Stimulated activated CD8-positive, alpha-beta memory T cell treated with anti-CD3 and anti-CD28 coated beads, Interleukin-15, amount 100 ng/mL, for 4 hours (primary cell): ENCODE measurements around the gene CSKMT.
A peak's percentile ranks its signal among the peaks of the same experiment; 100 is the strongest.
"Not testable (repeated sequence)": the region's sequence is repeated elsewhere in the genome, so short reads cannot be mapped to it uniquely, and the experiment has no call there.

Source experiments
- DNase-seq, 2 donors: peaks; one replicate each; pipeline ENCODE4 v3.0.0-alpha.2; 2020; ENCODE audit warnings: low read depth in 2 of 2

The CSKMT gene, protein sequence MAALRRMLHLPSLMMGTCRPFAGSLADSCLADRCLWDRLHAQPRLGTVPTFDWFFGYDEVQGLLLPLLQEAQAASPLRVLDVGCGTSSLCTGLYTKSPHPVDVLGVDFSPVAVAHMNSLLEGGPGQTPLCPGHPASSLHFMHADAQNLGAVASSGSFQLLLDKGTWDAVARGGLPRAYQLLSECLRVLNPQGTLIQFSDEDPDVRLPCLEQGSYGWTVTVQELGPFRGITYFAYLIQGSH

GRCh38 chr11:62665075-62665598 is at the start of gene CSKMT, which contains the start of gene C11orf98:
CSKMT (plus strand) TSS chr11:62665312; CDS start chr11:62665880, 568 bp downstream.
C11orf98 (minus strand) TSS chr11:62665210; CDS start chr11:62665169, 41 bp downstream.
- peak; percentile 89 to 91 for DNase-seq

DNA sequence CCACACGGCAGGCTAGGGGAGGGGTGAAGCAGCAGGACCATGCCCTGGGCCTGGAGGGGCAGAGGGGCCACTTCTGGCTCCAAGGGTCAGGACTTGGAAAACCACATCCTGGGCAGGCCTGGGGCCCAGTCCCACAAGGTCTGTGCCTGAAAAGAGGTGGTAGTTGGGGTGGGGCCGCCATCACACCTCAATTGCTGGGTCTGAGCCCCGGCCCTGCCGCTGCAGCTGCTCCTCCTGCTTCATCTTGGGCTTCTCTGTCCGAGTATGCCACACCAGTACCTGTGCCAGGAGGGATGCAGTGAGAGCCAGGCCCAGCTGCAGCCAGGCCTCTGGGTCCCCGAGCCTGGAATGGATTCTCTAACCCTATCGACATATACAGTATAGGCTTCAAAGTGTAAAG is 49.6 kb upstream of the CSKMT start:
- no peak for DNase-seq

DNA sequence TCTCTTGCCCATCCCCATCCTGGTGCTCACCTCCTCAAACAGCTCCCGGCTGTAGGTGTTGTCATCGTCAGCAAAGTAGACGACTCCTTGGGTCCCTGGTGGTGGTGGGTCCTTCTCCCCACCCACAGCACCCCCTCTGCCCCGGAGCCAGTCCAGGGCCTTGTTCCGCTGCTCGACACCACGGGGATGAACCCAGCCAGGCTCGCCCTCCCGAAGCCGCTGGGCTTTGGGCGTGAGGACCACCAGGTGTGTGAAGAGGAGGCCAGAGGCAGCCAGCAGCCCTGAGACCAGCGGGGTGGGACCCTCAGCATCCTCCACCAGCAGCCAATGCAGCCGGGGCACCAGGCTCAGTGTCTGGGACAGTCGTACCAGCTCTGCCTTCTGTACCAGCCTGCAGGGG is 48.2 kb upstream of the CSKMT start:
- DNase-seq, result not testable (repeated sequence)

DNA sequence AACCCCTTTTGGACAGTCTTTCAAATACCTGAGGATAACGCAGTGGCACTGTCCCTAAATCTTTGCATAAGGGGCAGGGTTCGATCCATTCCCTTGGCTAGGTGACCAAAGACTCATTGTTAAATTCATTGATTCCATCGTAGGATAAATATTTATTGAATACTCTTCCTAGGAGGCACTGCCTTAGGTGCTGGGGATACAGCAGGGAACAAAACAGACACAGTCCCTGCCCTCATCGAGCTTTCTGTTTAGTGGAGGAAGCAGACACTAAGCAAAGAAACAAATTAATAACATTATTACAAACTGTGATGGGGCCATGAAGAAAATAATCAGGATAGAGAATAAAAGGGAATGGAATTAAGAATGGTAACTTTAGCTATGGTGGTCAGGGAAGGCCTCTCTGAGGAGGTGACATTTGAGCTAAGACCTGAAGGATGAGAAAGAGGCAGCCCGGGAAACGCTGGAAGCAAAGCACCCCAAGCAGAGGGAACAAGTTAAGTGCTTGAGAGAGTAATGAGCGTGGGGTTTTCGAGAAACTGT is 44.0 kb upstream of the CSKMT start:
- DNase-seq, result no peak

DNA sequence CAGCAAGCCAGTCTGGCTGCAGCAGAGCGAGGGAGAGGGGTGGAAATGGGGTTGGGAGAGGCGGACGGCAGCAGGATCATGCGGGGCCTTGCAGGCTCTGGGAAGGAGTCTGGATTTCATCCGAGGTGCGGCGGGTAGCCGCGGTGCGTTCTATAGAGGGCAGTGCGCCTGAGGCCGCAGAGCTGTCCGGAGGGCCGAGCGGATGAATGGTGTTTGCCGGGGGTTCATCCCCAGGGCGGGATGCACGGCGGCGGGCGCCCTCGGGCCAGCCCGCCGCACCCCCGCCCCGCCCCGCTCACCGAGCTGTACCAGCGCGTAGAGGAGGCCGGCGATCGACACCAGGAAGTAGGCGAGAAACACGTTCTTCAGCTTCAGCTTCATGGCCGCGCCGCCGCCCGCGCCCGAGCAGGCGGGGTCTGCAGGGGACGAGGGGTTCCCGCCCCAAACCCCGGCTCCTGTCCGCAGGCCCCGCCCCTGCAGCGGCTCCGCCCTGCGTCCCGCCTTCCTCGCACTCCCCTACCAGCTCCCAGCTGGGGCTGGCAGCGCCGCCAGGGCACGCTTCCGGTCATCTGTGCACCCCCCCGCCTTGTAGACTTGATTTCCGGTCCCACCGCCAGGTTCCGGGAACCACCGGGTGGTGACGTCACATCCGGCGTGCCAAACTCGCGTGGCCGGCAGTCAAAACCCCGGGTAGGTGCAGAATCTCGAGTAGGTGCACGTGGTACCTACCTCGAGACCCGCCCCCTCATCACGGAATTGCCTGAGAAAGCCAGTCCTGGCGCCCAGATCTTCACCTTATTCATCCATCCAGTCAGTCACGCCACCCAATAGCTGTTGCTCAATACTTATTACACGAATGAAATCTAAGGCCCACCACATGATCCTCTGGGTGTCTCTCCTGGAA is 43.3 kb upstream of the CSKMT start, which contains the start of gene B3GAT3:
Gene B3GAT3, minus strand, starts transcription at position 420 of the 904 bp plus-strand sequence. Its CDS starts 39 bp downstream, at position 381.
- peak; percentile 97 for DNase-seq

DNA sequence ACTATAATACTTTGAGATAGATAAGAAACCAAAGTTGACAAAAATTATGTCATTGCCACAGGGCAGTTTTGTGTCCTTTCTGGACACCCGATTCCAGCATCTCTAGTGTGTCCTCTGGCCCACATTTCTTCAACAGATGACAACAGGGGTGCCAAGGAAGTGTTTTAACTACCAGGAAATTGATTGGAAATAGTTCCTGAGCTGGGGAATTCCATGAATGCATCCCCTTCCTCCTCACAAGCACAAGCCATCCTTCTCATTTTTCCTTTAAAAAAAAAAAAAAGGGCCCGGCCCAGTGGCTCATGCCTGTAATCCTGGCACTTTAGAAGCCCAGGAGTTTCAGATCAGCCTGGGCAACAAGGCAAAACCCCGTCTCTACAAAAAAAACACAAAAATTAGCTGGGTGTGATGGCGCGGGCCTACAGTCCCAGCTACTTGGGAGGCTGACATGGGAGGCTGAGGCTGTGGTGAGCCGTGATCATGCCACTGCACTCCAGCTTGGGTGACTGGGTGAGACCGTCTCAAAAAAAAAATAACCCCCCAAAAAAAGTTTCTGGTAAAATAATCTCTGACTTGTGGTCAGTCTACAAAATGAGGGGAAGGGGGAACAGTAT is 42.5 kb upstream of the CSKMT start:
- no peak for DNase-seq

- DNase-seq, result no peak
These were observed 37.4 kb upstream of the CSKMT start for GRCh38 chr11:62627713-62628112.

- DNase-seq, result no peak
These were observed 32.6 kb upstream of the CSKMT start for GRCh38 chr11:62632492-62632891.

DNA sequence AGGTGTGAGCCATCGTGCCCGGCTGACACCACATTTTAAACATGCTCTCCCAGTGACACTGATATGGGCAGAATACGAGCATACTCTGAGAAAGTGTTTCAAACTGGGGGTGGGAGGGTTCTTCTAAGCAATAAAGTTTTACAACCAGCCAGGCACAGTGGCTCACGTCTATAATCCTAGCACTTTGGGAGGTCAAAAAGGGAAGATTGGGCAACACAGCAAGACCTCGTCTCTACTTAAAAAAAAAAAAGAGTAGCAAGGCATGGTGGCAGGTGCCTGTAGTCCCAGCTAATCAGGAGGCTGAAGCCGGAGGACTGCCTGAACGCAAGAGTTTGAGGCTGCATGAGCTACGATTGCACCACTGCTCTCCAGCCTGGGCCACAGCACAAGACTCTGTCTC is 20.9 kb upstream of the CSKMT start:
- DNase-seq, result no peak

DNA sequence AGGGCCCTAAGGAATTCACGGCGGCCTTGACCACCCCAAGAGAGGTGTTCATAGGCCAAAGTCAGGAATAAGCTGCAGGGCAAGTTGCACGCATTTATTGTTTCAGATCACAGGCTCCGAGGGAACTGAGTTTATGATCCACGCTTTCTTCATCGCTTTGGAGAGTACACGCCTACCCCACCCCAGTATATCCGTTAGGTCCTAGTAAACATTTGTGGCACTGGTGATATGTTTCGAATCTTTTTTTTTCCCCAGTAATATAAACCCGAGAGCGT is 19.5 kb upstream of the CSKMT start:
- no peak for DNase-seq

- DNase-seq, result peak; percentile 97 to 99
These were observed 18.9 kb upstream of the CSKMT start, which contains the start of gene GANAB for GRCh38 chr11:62645946-62646824. GANAB (minus strand) TSS chr11:62646613; CDS start chr11:62646599, 14 bp downstream.

DNA sequence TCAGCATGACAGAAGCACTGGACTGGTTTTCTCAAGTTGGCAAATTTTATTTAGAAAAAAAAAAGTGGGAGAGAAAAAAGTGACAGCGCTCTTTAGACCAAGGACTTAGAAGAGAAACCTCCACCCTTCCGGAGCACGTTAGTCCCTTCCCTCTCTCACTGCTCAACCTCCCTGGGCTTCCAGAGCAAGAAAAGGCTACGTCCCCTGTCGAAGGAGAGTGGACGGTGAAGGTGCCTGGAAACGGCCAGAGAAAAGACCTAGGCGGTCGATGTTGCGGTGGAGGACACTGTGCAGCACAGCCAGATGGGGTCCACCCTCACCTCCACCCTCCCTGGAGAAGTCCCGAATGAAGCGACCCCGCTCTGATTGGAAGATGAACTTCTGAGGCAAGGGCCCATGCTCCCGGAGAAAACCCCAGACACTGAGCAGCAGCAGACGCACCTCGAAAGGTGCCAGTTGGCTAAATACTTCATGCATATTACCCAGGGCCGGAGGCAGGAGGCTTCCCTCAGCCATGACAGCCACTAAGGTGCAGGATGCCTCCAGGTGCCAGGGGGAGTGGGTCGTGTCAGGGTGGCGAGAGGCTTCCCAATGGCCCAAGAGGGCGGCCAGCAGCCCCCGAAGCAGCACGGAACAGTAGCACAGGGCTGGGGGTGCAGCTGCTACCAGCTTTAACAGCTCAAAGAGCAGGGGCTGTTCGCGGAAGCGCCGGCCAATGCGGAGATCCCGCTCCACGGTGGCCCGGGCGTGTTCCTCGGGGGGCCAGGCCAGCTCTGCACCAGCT is 18.1 kb upstream of the CSKMT start:
- DNase-seq, result no peak

- DNase-seq, result no peak
These were observed 17.5 kb upstream of the CSKMT start for GRCh38 chr11:62647609-62648005.

DNA sequence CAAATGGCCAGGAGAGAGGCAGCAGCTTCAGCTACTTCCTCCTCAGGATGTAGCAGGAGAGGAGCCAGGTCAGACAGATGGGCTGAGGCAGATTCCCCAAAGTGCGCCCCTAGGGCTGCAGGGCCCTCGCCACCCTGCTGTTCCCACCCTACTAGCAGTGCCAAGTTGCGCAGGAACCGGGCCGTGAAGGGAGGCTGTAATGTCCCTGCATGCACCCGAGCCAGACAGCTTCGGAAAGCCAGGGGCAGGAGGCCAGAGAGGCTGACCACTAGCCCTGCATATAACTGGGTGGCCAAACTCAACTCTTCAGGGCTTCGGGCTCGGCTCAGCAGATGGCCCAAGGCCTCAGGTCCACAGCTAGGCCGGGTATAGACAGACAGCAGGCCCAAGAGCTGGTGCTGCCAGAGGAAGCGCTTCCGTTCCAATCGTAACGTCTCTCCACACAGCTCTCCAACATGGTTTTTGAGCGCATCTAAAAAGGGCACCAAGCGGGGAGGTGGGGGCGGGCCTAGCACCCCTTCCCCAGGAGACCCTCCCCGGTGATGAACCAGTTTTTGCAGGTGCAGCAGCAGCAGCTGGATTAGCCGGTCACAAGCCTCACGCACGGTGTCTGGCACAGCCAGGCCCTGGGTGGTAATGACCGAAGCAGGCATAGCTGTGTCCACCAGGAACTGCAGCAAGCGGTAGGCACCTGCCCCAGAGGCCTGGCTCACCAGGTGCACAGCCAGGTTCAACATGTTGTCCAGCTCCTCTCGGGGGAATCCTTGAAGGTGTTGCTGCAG is 16.7 kb upstream of the CSKMT start:
- DNase-seq, result no peak

DNA sequence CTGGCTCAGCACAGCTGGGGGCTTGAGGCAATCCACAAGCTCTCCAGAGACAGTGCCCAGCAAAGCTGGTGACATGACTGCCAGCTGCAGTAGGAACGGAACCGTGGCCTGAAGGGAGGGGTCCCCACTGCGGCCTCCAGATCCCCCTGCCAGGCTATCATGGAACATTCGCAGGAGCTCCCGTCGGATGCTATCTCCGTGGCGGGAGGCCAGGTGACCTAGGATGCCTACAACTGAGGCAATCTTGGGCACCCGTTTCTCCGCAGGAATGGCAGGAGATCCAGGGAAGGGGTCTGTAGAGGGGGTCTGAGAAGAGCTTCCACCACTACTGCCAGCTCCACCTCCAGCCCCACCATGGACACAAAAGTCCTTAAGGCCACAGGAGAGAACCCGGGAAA is 16.1 kb upstream of the CSKMT start:
- no peak for DNase-seq

DNA sequence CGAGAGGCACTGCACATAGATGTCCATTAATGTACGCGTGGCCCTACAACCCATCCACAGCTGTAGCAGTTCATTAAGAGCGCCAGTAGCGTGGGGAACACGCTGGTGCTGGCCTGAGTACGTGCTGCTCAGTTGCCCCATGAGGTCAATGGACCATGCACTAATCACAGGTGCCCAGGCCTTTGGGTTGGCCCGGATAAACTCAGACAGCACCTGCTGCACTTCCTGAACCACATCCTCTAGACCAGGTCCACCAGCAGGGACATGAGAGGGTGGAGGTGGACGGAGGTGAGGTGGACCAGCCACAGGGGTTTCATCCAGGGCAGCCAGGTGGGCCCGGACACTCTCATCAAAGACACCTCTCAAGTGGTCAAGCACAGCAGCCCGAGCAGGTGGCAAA is 15.6 kb upstream of the CSKMT start:
- no peak for DNase-seq

DNA sequence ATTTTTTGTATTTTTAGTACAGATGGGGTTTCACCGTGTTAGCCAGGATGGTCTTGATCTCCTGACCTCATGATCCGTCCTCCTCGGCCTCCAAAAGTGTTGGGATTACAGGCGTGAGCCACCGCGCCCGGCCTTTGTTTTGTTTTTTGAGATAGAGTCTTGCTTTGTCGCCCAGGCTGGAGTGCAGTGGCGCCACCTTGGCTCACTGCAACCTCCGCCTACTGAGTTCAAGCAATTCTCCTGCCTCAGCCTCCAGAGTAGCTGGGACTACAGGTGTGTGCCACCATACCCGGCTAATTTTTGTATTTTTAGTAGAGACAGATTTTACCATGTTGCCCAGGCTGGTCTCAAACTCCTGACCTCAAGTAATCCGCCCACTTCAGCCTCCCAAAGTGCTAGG is 14.8 kb upstream of the CSKMT start:
- not testable (repeated sequence) for DNase-seq

DNA sequence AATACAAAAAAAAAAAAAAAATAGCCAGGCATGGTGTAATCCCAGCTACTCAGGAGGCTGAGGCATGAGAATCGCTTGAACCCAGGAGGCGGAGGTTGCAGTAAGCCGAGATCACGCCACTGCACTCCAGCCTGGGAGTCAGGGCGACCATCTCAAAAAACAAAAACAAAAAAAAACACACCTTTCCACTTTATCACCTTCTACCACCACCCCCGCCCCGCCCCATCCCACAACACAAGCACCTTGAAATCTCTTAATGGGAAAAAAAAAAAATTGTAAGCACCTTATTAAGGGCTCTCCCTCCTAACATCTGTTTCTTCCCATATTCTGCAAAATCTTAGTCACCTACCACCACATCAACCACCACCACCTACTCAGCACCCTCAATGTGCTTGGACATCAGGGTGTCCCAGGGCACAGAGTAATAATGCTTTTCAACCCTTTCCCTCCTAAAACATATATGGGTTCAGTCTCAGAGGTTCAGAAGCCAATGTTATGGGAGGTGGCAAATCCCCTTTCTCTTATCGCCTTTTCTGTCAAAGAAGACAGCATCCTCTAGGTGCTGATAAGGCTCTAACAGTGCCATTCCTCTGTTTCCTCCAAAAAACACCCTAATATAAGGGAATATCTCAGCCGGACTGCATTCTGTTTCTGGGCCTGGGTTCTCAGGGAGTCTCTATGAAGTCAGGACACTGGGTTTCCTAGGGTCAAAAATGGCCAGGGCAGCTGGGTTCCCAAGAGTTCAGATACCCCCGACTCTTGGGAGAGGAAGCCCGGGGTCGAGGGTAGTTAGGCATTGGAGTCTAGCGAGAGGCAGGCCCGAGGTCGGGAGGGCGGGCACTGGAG is 12.7 kb upstream of the CSKMT start:
- DNase-seq, result no peak
